SU-DHL-6 (cell line): ENCODE data around the gene MAP4K3.

Source experiments
- CTCF ChIP-seq: fragments of 200-600 bp; sonication (generic); IDR thresholded peaks from one replicate; pipeline ENCODE4 v1.5.1; 2017; ENCODE audit warnings: antibody characterized with exemption, mild to moderate bottlenecking, low read length, moderate library complexity; ENCODE audit not compliant: insufficient read depth, poor library complexity, severe bottlenecking
- EZH2phosphoT487 ChIP-seq: fragments of 200-600 bp; sonication (generic), shearing (Covaris generic); conservative IDR thresholded peaks from 2 replicates; pipeline ENCODE4 v1.6.1; 2018; ENCODE audit warnings: mild to moderate bottlenecking, antibody characterized with exemption, low read length, moderate library complexity, mixed read lengths

GRCh38 chr2:39228413-39229209, 208.5 kb downstream of the MAP4K3 start:
- TF ChIP-seq CTCF (no peak), EZH2phosphoT487 (no peak)
